ENCODE results near the gene TMSB10.

TMSB10 gene

DNA sequence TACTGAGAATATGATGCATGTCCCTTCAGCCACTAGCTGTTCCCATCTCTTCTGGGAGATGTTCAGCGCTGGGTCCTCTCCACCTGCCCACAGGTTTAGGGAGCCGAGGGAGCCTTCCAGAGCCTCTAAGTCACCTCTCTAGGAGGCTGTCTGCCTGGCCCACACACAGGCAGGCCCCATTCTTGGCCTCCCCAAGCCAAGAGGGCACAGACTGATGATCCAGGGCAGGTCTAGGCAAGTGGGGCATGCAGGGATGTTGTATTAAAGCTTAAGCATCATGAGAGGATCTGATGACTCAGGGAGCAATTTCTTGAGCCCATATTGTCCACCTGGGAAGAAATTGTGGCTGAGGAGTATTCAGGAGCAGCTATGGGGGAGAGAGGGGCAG, 19.9 kb downstream of the TMSB10 start:
- TF ChIP-seq FOXA1 (IDR thresholded peaks at IDR 0.05) = no peak
- no peak for TF ChIP-seq FOXM1 (IDR thresholded peaks at IDR 0.05; ENCODE audit: borderline replicate concordance)
- no peak for TF ChIP-seq L3MBTL2 (conservative IDR thresholded peaks at IDR 0.05)
- no peak for TF ChIP-seq SUZ12 (IDR thresholded peaks at IDR 0.05)
- no peak for TF ChIP-seq NFRKB (IDR thresholded peaks at IDR 0.05)
- TF ChIP-seq, protein P1, sequence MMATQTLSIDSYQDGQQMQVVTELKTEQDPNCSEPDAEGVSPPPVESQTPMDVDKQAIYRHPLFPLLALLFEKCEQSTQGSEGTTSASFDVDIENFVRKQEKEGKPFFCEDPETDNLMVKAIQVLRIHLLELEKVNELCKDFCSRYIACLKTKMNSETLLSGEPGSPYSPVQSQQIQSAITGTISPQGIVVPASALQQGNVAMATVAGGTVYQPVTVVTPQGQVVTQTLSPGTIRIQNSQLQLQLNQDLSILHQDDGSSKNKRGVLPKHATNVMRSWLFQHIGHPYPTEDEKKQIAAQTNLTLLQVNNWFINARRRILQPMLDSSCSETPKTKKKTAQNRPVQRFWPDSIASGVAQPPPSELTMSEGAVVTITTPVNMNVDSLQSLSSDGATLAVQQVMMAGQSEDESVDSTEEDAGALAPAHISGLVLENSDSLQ (IDR thresholded peaks at IDR 0.05) = no peak
- no peak for TF ChIP-seq HDGF (IDR thresholded peaks at IDR 0.05; ENCODE audit: borderline replicate concordance)
- TF ChIP-seq CTBP1 (IDR thresholded peaks at IDR 0.05; ENCODE audit: borderline replicate concordance) = no peak
- TF ChIP-seq FOXK2 (IDR thresholded peaks at IDR 0.05) = no peak
- no peak for TF ChIP-seq ZNF384 (IDR thresholded peaks at IDR 0.05)
- no peak for DNase-seq (ENCODE audit: extremely low spot score)
- ChIA-PET POLR2A (interaction anchor here (0.9 to 2.8 kb wide), 4 partner anchors 19 to 92 kb away, joined by 3 to 34 read pairs (median 6); partner anchors contain the start of gene TMSB10), CTCF (interaction anchor here (0.7 to 2.4 kb wide), 24 partner anchors 8 to 467 kb away, joined by 3 to 20 read pairs (median 5); partner anchors contain the start of genes SUCLG1 and TMSB10)

DNA sequence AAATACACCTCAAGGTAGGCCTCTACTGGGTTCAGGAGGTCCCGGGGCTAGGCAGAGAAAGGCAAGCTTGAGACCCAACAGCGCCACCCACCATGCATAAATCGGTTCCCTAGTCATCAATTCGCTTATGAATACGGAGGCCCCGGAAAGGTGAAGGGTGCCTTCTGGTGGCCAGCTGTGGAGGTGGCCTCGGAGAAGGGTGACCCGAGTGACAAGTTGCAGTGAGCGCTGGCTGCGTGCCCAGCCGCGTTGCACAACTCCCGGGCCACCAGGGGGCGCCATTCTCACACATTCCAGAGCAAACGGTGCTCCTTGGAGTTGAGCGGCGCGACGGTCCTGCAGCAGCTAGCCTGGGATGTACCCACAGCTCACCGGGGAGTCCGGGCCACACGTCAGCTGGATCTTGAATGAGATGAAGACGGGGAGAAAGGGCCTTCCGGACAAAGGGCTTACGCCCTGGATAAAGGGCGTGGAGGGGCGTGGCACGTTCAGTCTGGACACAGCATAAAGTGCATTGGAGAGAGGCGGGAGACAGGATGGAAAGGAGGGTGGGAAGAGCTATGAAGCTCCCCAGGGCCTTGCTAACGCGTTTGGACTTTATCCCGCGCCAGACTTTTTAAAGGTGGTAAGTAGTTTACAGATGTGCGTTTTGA, 20.4 kb downstream of the TMSB10 start:
- ChIA-PET CTCF (interaction anchor here (0.6 to 2.4 kb wide), 42 partner anchors 9 to 467 kb away, joined by 3 to 20 read pairs (median 4); partner anchors contain the start of genes KCMF1, SUCLG1 and TMSB10), POLR2A (interaction anchor here (0.7 to 2.8 kb wide), 7 partner anchors 20 to 92 kb away, joined by 3 to 34 read pairs (median 6); partner anchors contain the start of genes KCMF1 and TMSB10)
- peak; percentile 84 for DNase-seq (ENCODE audit: extremely low spot score)
- TF ChIP-seq ELF4 (IDR thresholded peaks at IDR 0.05) (no peak), BHLHE40 (IDR thresholded peaks at IDR 0.05; ENCODE audit: borderline replicate concordance) (no peak), HDGF (IDR thresholded peaks at IDR 0.05; ENCODE audit: borderline replicate concordance) (no peak), ZNF384 (IDR thresholded peaks at IDR 0.05) (no peak), L3MBTL2 (conservative IDR thresholded peaks at IDR 0.05) (peak; percentile 85), CTBP1 (IDR thresholded peaks at IDR 0.05; ENCODE audit: borderline replicate concordance) (peak; percentile 65; the same call in 1 of the 2 replicates)
- TF ChIP-seq, protein P1 (IDR thresholded peaks at IDR 0.05) = peak; percentile 59

DNA sequence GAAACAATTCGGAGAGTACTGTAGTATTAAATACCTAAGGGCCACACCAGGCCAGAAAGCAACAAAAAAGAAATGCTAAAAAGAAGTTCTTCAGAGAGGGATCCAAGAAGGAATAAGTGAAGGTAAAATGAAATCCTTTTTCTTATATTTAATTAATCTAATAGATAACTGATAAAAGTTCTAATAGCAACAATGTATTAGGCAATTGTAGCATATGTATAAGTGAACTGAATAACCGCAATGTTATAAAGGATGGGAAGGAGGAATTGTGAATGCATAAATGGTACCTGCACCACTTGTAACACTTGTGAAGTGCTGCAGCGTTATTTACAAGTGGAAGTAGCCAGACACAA, 21.8 kb downstream of the TMSB10 start:
- POLR2A ChIA-PET = interaction anchor here (2.8 kb wide), 1 partner anchor 21 kb away, joined by 34 read pairs; the partner anchor contains the start of gene TMSB10
- CTCF ChIA-PET = interaction anchor here (1.1 to 1.9 kb wide), 3 partner anchors 10 to 45 kb away, joined by 4 to 7 read pairs (median 4); no protein-coding TSS in a partner anchor
- TF ChIP-seq TARDBP (IDR thresholded peaks at IDR 0.05) = no peak
- no peak for TF ChIP-seq NFRKB (IDR thresholded peaks at IDR 0.05)
- TF ChIP-seq ELF4 (IDR thresholded peaks at IDR 0.05) = no peak
- TF ChIP-seq ARNT (IDR thresholded peaks at IDR 0.05) = no peak
- no peak for TF ChIP-seq LEF1 (IDR thresholded peaks at IDR 0.05; ENCODE audit: borderline replicate concordance)
- TF ChIP-seq CTBP1 (IDR thresholded peaks at IDR 0.05; ENCODE audit: borderline replicate concordance) = no peak
- TF ChIP-seq HDGF (IDR thresholded peaks at IDR 0.05; ENCODE audit: borderline replicate concordance) = no peak
- no peak for TF ChIP-seq SP1 (IDR thresholded peaks at IDR 0.05)
- TF ChIP-seq SUZ12 (IDR thresholded peaks at IDR 0.05) = no peak
- TF ChIP-seq, protein P1 (IDR thresholded peaks at IDR 0.05) = no peak
- TF ChIP-seq FOXK2 (IDR thresholded peaks at IDR 0.05) = no peak
- TF ChIP-seq FOXA1 (IDR thresholded peaks at IDR 0.05) = no peak
- no peak for TF ChIP-seq L3MBTL2 (conservative IDR thresholded peaks at IDR 0.05)
- TF ChIP-seq BHLHE40 (IDR thresholded peaks at IDR 0.05; ENCODE audit: borderline replicate concordance) = no peak
- no peak for TF ChIP-seq FOXM1 (IDR thresholded peaks at IDR 0.05; ENCODE audit: borderline replicate concordance)
- no peak for TF ChIP-seq ZNF384 (IDR thresholded peaks at IDR 0.05)
- no peak for DNase-seq (ENCODE audit: extremely low spot score)

DNA sequence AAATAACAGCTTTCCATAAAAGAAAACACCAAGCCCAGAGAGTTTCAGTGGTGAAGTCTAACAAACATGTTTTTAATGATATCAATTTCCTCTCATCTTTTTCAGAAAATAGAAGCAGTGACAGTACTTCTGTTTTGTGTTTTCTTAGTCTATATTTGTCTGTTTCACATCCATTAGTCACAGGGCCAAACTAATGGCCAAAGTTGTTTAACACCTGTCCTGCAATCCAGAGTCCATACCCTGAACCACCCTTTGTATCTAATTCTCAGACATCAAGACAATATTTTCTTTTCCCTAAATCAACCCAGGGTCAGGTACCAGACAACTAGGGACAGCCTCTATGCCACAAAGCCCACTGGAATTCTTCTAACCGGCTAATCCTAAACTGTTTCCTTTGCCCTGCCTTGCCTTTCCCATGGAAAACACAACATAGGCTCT, 25.9 kb downstream of the TMSB10 start:
- ChIA-PET CTCF (interaction anchor here (0.7 kb wide), 1 partner anchor 11 kb away, joined by 3 read pairs; no protein-coding TSS in a partner anchor), POLR2A (no interaction called here)
- no peak for DNase-seq (ENCODE audit: extremely low spot score)
- TF ChIP-seq L3MBTL2 (conservative IDR thresholded peaks at IDR 0.05) (no peak), NFRKB (IDR thresholded peaks at IDR 0.05) (no peak), SUZ12 (IDR thresholded peaks at IDR 0.05) (no peak), SP1 (IDR thresholded peaks at IDR 0.05) (no peak), CTBP1 (IDR thresholded peaks at IDR 0.05; ENCODE audit: borderline replicate concordance) (no peak), TARDBP (IDR thresholded peaks at IDR 0.05) (no peak), ARNT (IDR thresholded peaks at IDR 0.05) (no peak), ELF4 (IDR thresholded peaks at IDR 0.05) (no peak), FOXA1 (IDR thresholded peaks at IDR 0.05) (no peak), FOXK2 (IDR thresholded peaks at IDR 0.05) (no peak), ZNF384 (IDR thresholded peaks at IDR 0.05) (no peak), LEF1 (IDR thresholded peaks at IDR 0.05; ENCODE audit: borderline replicate concordance) (no peak)

DNA sequence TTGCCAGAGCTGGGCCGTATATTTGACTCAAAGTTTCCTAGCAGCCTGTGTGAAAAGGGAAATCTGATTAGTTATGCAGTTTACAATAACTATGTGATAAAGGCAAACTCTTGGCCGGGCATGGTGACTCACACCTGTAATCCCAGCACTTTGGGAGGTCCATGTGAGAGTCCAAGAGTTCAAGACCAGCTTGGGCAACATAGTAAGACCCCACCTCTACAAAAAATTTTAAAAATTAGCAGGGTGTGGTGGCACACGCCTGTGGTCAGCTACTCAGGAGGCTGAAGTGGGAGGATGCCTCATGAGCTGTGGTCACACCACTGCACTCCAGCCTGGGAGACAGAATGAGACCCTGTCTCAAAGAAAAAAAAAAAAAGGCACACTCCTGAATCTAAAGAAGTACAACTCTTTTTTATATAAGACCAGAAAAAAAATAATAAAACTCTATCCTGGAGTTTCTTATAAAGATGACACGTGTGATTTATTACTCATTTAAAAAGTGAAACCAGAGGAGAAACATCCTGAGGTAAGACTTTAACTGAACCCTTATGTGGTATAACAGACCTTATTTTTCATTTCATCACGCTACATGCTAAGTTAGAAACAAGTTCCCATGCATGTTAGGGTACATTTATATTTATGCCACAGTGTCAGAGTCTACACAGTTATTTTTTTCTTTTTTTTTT, 32.9 kb downstream of the TMSB10 start:
- CTCF ChIA-PET = interaction anchor here (1.7 kb wide), 1 partner anchor 12 kb away, joined by 6 read pairs; no protein-coding TSS in a partner anchor

More for the DNA sequence above, 32.9 kb downstream of the TMSB10 start:
- TF ChIP-seq, protein P1 (IDR thresholded peaks at IDR 0.05) = peak; percentile 54
- TF ChIP-seq ELF4 (IDR thresholded peaks at IDR 0.05) = no peak
- POLR2A ChIA-PET = no interaction called here
- no peak for DNase-seq (ENCODE audit: extremely low spot score)

All from HEK293T (cell line).